K562 (cell line): ENCODE results near the gene MBP. TPM values are rescaled to one million over a fixed set of nuclear protein-coding genes. Genes with fewer than 3 reads are reported as not detected.

Experiments
- ATAC-seq: fragments of 200-7000 bp; cut with Tn5 transposase; 3 replicates; pipeline ENCODE4 v1.9.1; 2020; ENCODE audit warnings: moderate library complexity
- BruUV-seq: library from RNA; stranded (reverse); fragments of 400-500 nt; replicated peaks from 2 replicates; lab custom pipeline; 2021; lab: Mats Ljungman, UMichigan
- CTCF ChIA-PET: fragments of 300-600 bp; formaldehyde crosslinking; extraction: SDS; loops from one replicate; lab custom pipeline; 2021; ENCODE audit warnings: low intra/inter-chr PET ratio; lab: Yijun Ruan, JAX
- POLR2A ChIA-PET: fragments of 300-600, 350-650 bp; sonication (Branson Sonifier 250); formaldehyde crosslinking; extraction: SDS; loops from one replicate; lab custom pipeline; 2021; ENCODE audit warnings: antibody characterized with exemption, inconsistent platforms; lab: Yijun Ruan, JAX
- DNase-seq, 4 experiments: peaks; one replicate each; pipeline versions ENCODE4 v3.0.0 to v3.0.0-alpha.2; 2011 to 2018; ENCODE audit warnings: low spot score in 3 of 4, mixed read lengths in 3 of 4; ENCODE audit errors: extremely low read depth in 1 of 4
- FAIRE-seq: peaks from 2 replicates; lab custom pipeline; 2011; peaks lifted over from hg19 to GRCh38; lab: Jason Lieb, UNC
- H2AFZ ChIP-seq: 2 replicates; pipeline ENCODE4 v1.6.0; 2011; ENCODE audit warnings: low read depth, low read length, control low read depth, inconsistent platforms
- H3K27ac ChIP-seq: fragments of 200-600 bp; 3 replicates; pipeline ENCODE4 v1.8.0; 2011; ENCODE audit warnings: low read depth, mild to moderate bottlenecking, control low read depth, inconsistent platforms, low read length, moderate library complexity, mixed read lengths; ENCODE audit errors: extremely low read depth
- H3K27me3 ChIP-seq, 2 experiments: fragments of 300-600 bp in 1 of 2; 2 replicates in 1 of 2; 3 replicates in 1 of 2; pipeline versions ENCODE4 v1.6.0 to v1.8.0; 2011; ENCODE audit warnings: inconsistent platforms in 2 of 2, low read length in 2 of 2, mild to moderate bottlenecking in 1 of 2, mixed read lengths in 1 of 2, moderate library complexity in 1 of 2; ENCODE audit not compliant: control insufficient read depth in 2 of 2, insufficient read depth in 2 of 2
- H3K36me3 ChIP-seq: fragments of 300-600 bp; 3 replicates; pipeline ENCODE4 v1.8.0; 2011; ENCODE audit warnings: mild to moderate bottlenecking, low read length, inconsistent platforms; ENCODE audit not compliant: control insufficient read depth, insufficient read depth
- H3K4me1 ChIP-seq, 2 experiments: fragments of 200-600 bp in 1 of 2; replicated peaks in 1 of 2; 2 replicates in 1 of 2; 3 replicates in 1 of 2; pipeline versions ENCODE4 v1.5.1 to v1.8.0; 2011; ENCODE audit warnings: inconsistent platforms in 2 of 2, low read length in 2 of 2, mild to moderate bottlenecking in 1 of 2, mixed read lengths in 1 of 2, moderate library complexity in 1 of 2; ENCODE audit not compliant: control insufficient read depth in 2 of 2, insufficient read depth in 2 of 2
- H3K4me2 ChIP-seq: 2 replicates; pipeline ENCODE4 v1.6.1; 2011; ENCODE audit warnings: low read length, control low read depth, inconsistent platforms, mixed read lengths; ENCODE audit not compliant: insufficient read depth
- H3K4me3 ChIP-seq: fragments of 200-600 bp; sonication (generic), shearing (Covaris generic); 2 replicates; pipeline ENCODE4 v1.5.1; 2016; ENCODE audit warnings: control low read depth, inconsistent platforms
- H3K79me2 ChIP-seq: fragments of 200-600 bp; 3 replicates; pipeline ENCODE4 v1.8.0; 2011; ENCODE audit warnings: low read length, inconsistent platforms; ENCODE audit not compliant: control insufficient read depth, insufficient read depth
- H3K9ac ChIP-seq, 2 experiments: 2 replicates each; pipeline versions ENCODE4 v1.6.0 to v1.6.1; 2011; ENCODE audit warnings: low read depth in 2 of 2, low read length in 2 of 2, control low read depth in 1 of 2, inconsistent platforms in 1 of 2, mild to moderate bottlenecking in 1 of 2, mixed read lengths in 1 of 2; ENCODE audit not compliant: insufficient read depth in 1 of 2
- H3K9me1 ChIP-seq: one replicate; pipeline ENCODE4 v1.6.0; 2011; ENCODE audit warnings: inconsistent platforms, mild to moderate bottlenecking, low read length, moderate library complexity; ENCODE audit not compliant: control insufficient read depth, insufficient read depth
- H3K9me3 ChIP-seq: replicated peaks from 2 replicates; pipeline ENCODE4 v1.5.1; 2011; ENCODE audit warnings: low read depth, low read length, inconsistent platforms; ENCODE audit not compliant: control insufficient read depth, insufficient read depth
- H4K20me1 ChIP-seq: replicated peaks from 2 replicates; pipeline ENCODE4 v1.6.1; 2011; ENCODE audit warnings: low read length, inconsistent platforms, mixed read lengths; ENCODE audit not compliant: control insufficient read depth, insufficient read depth
- CLOCK ChIP-seq: fragments of 250-450 bp; sonication (Bioruptor Pico); IDR thresholded peaks from 2 replicates; pipeline ENCODE4 v1.4.0; 2020; ENCODE audit warnings: mild to moderate bottlenecking, moderate library complexity, borderline replicate concordance
- GABPA ChIP-seq: fragments of 200-800 bp; sonication (Bioruptor generic); conservative IDR thresholded peaks from 2 replicates; pipeline ENCODE4 v1.6.1; 2016; ENCODE audit warnings: low read depth, missing genetic modification characterization, missing compliant biosample characterization
- WGBS: fragments of 100-300 bp; shearing (Covaris generic); methylation state at CpG from one replicate; pipeline ENCODE4 v1.1.6; 2016; ENCODE audit warnings: low coverage, mixed read lengths; ENCODE audit not compliant: insufficient coverage; ENCODE audit errors: missing lambda C conversion rate; 5-methylcytosine and 5-hydroxymethylcytosine counted together
- in situ Hi-C: fragments of 300-500 bp; cut with MboI; formaldehyde crosslinking; loops from 4 replicates; pipeline ENCODE4 v1.15.0; 2018; ENCODE audit warnings: inconsistent platforms, mixed read lengths
- intact Hi-C: fragments of 100-400 bp; cut with micrococcal nuclease; formaldehyde crosslinking; loops from 2 replicates; pipeline ENCODE4 v1.14.2; 2022
- polyA plus RNA-seq, 8 experiments: library from polyadenylated mRNA; depleted of rRNA in 4 of 8; stranded (reverse) in 5 of 8; unstranded in 3 of 8; fragments of >200 nt; fragmentation: Nextera tagmentation in 2 of 8; fragmentation: Illumina TruSeq in 1 of 8; extraction: Ambion mirVana in 2 of 8; extraction: Trizol in 1 of 8; gene quantifications; 2 replicates each; pipeline versions ENCODE4 v1.2.1 to v1.2.3, GENCODE V29; 2011 to 2014; ENCODE audit warnings: inconsistent platforms in 1 of 8, missing spikeins in 1 of 8
- total RNA-seq, 7 experiments: library from RNA; depleted of rRNA in 6 of 7; stranded (reverse); fragments of >200 nt in 6 of 7; fragmentation: Illumina TruSeq in 2 of 7; extraction: Trizol in 2 of 7; gene quantifications; 2 replicates each; pipeline versions ENCODE4 v1.2.1 to v1.2.3, GENCODE V29; 2011 to 2021; ENCODE audit warnings: low replicate concordance in 1 of 7

MBP gene
- total and polyA plus RNA-seq, 9 of the 15 experiments (the other 6 are each of a cell fraction or from before 2014, with no cell fraction given), result 0.09 TPM; not detected in 8

- H3K4me3 ChIP-seq, result no peak overlapping the region
- DNase-seq, result no peak
- H3K9me3 ChIP-seq, result no peaks in the 10 kb centered on the region
- BruUV-seq, result no TSS peak
- no peak overlapping the region for H3K9ac ChIP-seq
- H3K27me3 ChIP-seq, result peaks cover 0 to 13% of the 10 kb centered on the region in 2 experiments; a peak in 3 of 5 replicates
- no peaks in the 10 kb centered on the region for H3K9me1 ChIP-seq
- in situ Hi-C loops (no loop called here), intact Hi-C loops (no loop called here)
- no peaks in the 10 kb centered on the region for H3K36me3 ChIP-seq
- H2AFZ ChIP-seq, result no peak overlapping the region
- no peak overlapping the region for H3K27ac ChIP-seq
- no peaks in the 10 kb centered on the region for H4K20me1 ChIP-seq
- no peak overlapping the region for H3K4me2 ChIP-seq
- no peak for FAIRE-seq
- ATAC-seq, result no peak
- ChIA-PET POLR2A (no interaction called here), CTCF (no interaction called here)
- TF ChIP-seq CLOCK (CRISPR knock-in tag), result no peak
- TF ChIP-seq GABPA (tag), result peak; percentile 42
- TF ChIP-seq, all 486 proteins: peak for 1
- Histone ChIP-seq H3K4me1 (no peaks in the 10 kb centered on the region), H3K79me2 (no peaks in the 10 kb centered on the region)
- 4% methylated on average over 9 of the region's 9 CpGs for WGBS
These were observed 8.1 kb downstream of the MBP start for GRCh38 chr18:77124452-77124922.
